SU-DHL-6 (cell line): ENCODE data around the gene CDH13.

Experiments
- H2AFZ ChIP-seq: fragments of 200-600 bp; sonication (generic); 2 replicates; pipeline ENCODE4 v1.6.1; 2014; ENCODE audit warnings: low read depth, mild to moderate bottlenecking, moderate library complexity, mixed read lengths, antibody characterized with exemption, low read length; ENCODE audit not compliant: severe bottlenecking
- H3F3A ChIP-seq: fragments of 200-600 bp; shearing (Covaris generic); 2 replicates; pipeline ENCODE4 v1.6.0; 2016; ENCODE audit warnings: antibody characterized with exemption, mild to moderate bottlenecking; ENCODE audit not compliant: insufficient read depth
- H3K27ac ChIP-seq: fragments of 200-600 bp; sonication (generic); 2 replicates; pipeline ENCODE4 v1.5.1; 2016; ENCODE audit warnings: low read depth, mild to moderate bottlenecking, low read length, moderate library complexity, mixed read lengths
- H3K27me3 ChIP-seq: fragments of 200-600 bp; sonication (generic), shearing (Covaris generic); 2 replicates; pipeline ENCODE4 v1.6.0; 2014; ENCODE audit warnings: mild to moderate bottlenecking, low read length
- H3K36me3 ChIP-seq: fragments of 200-600 bp; sonication (generic); 2 replicates; pipeline ENCODE4 v1.6.1; 2014; ENCODE audit warnings: mild to moderate bottlenecking, low read length, mixed read lengths
- H3K4me2 ChIP-seq: fragments of 300-600, 200-600 bp; shearing (Covaris generic), sonication (generic); 2 replicates; pipeline ENCODE4 v1.6.0; 2014; ENCODE audit warnings: low read length, low read depth, mild to moderate bottlenecking; ENCODE audit not compliant: poor library complexity, severe bottlenecking
- H3K4me3 ChIP-seq: fragments of 200-600 bp; sonication (generic); 2 replicates; pipeline ENCODE4 v1.5.1; 2014; ENCODE audit warnings: antibody characterized with exemption, low read length, mild to moderate bottlenecking, mixed read lengths; ENCODE audit not compliant: insufficient read depth, poor library complexity, severe bottlenecking
- H3K79me2 ChIP-seq: fragments of 200-600 bp; sonication (generic); 2 replicates; pipeline ENCODE4 v1.6.1; 2014; ENCODE audit warnings: mild to moderate bottlenecking, low read length, moderate library complexity; ENCODE audit not compliant: insufficient read depth
- H3K9ac ChIP-seq: fragments of 200-600 bp; sonication (generic); 2 replicates; pipeline ENCODE4 v1.7.0; 2014; ENCODE audit warnings: mild to moderate bottlenecking, low read length
- H3K9me2 ChIP-seq: fragments of 200-600 bp; sonication (generic); replicated peaks from 2 replicates; pipeline ENCODE4 v1.6.1; 2014; ENCODE audit warnings: low read length; ENCODE audit not compliant: insufficient read depth
- H3K9me3 ChIP-seq: fragments of 200-600 bp; sonication (generic); 2 replicates; pipeline ENCODE4 v1.6.1; 2014; ENCODE audit warnings: low read length, mixed read lengths; ENCODE audit not compliant: insufficient read depth
- H4K20me1 ChIP-seq: fragments of 200-600 bp; sonication (generic); 2 replicates; pipeline ENCODE4 v1.6.1; 2014; ENCODE audit warnings: low read depth, mild to moderate bottlenecking, antibody characterized with exemption, low read length, moderate library complexity, mixed read lengths
- CTCF ChIP-seq: fragments of 200-600 bp; sonication (generic); IDR thresholded peaks from one replicate; pipeline ENCODE4 v1.5.1; 2017; ENCODE audit warnings: antibody characterized with exemption, mild to moderate bottlenecking, low read length, moderate library complexity; ENCODE audit not compliant: insufficient read depth, poor library complexity, severe bottlenecking
- EZH2phosphoT487 ChIP-seq: fragments of 200-600 bp; sonication (generic), shearing (Covaris generic); conservative IDR thresholded peaks from 2 replicates; pipeline ENCODE4 v1.6.1; 2018; ENCODE audit warnings: mild to moderate bottlenecking, antibody characterized with exemption, low read length, moderate library complexity, mixed read lengths

The CDH13 gene

GRCh38 chr16:83356266-83356665 is 729.5 kb downstream of the CDH13 start:
- Histone ChIP-seq H3K27me3 (no peaks in the 10 kb centered on the region), H3K27ac (no peak overlapping the region), H3F3A (no peaks in the 10 kb centered on the region), H3K9ac (no peak overlapping the region), H3K9me3 (no peaks in the 10 kb centered on the region), H3K4me2 (no peak overlapping the region), H2AFZ (no peak overlapping the region), H4K20me1 (no peaks in the 10 kb centered on the region), H3K79me2 (no peaks in the 10 kb centered on the region), H3K9me2 (no peaks in the 10 kb centered on the region), H3K4me3 (no peak overlapping the region), H3K36me3 (no peaks in the 10 kb centered on the region)
- TF ChIP-seq CTCF (peak; percentile 64), EZH2phosphoT487 (no peak)

- H4K20me1 ChIP-seq, result no peaks in the 10 kb centered on the region
- H3K9me2 ChIP-seq, result no peaks in the 10 kb centered on the region
- TF ChIP-seq CTCF (no peak), EZH2phosphoT487 (no peak)
- H3K9ac ChIP-seq, result no peak overlapping the region
- no peaks in the 10 kb centered on the region for H3K79me2 ChIP-seq
- no peaks in the 10 kb centered on the region for H3K27me3 ChIP-seq
- no peaks in the 10 kb centered on the region for H3F3A ChIP-seq
- H3K36me3 ChIP-seq, result no peaks in the 10 kb centered on the region
- no peak overlapping the region for H2AFZ ChIP-seq
- H3K27ac ChIP-seq, result no peak overlapping the region
- H3K4me2 ChIP-seq, result no peak overlapping the region
- H3K4me3 ChIP-seq, result no peak overlapping the region
- H3K9me3 ChIP-seq, result no peaks in the 10 kb centered on the region
Measured at GRCh38 chr16:83356986-83357385, 730.2 kb downstream of the CDH13 start.

- no peaks in the 10 kb centered on the region for H3K9me2 ChIP-seq
- H3K9ac ChIP-seq, result no peak overlapping the region
- H3K79me2 ChIP-seq, result no peaks in the 10 kb centered on the region
- H3F3A ChIP-seq, result no peaks in the 10 kb centered on the region
- H3K9me3 ChIP-seq, result no peaks in the 10 kb centered on the region
- no peak for TF ChIP-seq CTCF
- no peak for TF ChIP-seq EZH2phosphoT487
- H4K20me1 ChIP-seq, result no peaks in the 10 kb centered on the region
- no peaks in the 10 kb centered on the region for H3K36me3 ChIP-seq
- no peak overlapping the region for H3K4me2 ChIP-seq
- H3K27me3 ChIP-seq, result no peaks in the 10 kb centered on the region
- H2AFZ ChIP-seq, result no peak overlapping the region
- no peak overlapping the region for H3K27ac ChIP-seq
- H3K4me3 ChIP-seq, result no peak overlapping the region
Measured at GRCh38 chr16:83363521-83363920, 736.8 kb downstream of the CDH13 start.
